Measurements from ENCODE around the gene ZNF831.

DNA sequence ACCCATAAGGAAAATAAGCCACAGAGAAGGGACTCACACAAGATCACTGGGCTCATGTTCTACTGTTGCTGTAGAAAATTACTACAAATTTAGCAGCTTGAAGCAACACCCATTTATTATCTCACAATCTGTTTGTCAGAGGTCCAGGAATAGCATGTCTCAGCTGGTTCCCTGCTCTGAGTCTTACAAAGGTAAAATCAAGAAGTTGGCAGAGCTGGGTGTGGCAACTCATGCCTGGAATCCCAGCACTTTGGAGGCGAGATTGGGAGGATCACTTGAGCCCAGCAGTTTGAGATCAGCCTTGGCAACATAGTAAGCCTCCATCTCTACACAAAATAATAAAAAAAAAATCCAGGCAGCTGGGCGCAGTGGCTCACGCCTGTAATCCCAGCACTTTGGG is 28.5 kb upstream of the ZNF831 start:
- TF ChIP-seq, protein P1, sequence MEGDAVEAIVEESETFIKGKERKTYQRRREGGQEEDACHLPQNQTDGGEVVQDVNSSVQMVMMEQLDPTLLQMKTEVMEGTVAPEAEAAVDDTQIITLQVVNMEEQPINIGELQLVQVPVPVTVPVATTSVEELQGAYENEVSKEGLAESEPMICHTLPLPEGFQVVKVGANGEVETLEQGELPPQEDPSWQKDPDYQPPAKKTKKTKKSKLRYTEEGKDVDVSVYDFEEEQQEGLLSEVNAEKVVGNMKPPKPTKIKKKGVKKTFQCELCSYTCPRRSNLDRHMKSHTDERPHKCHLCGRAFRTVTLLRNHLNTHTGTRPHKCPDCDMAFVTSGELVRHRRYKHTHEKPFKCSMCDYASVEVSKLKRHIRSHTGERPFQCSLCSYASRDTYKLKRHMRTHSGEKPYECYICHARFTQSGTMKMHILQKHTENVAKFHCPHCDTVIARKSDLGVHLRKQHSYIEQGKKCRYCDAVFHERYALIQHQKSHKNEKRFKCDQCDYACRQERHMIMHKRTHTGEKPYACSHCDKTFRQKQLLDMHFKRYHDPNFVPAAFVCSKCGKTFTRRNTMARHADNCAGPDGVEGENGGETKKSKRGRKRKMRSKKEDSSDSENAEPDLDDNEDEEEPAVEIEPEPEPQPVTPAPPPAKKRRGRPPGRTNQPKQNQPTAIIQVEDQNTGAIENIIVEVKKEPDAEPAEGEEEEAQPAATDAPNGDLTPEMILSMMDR (IDR thresholded peaks at IDR 0.05; ENCODE audit: borderline replicate concordance, extremely low read depth, low read length, poor library complexity, severe bottlenecking), result no peak
- TF ChIP-seq EZH2 (IDR thresholded peaks at IDR 0.05; ENCODE audit: borderline replicate concordance, low read depth, low read length, severe bottlenecking), result no peak
